CD4-positive, alpha-beta memory T cell (primary cell): ENCODE data around the gene ZNF106. TPM values are rescaled to one million over a fixed set of nuclear protein-coding genes. Genes with fewer than 3 reads are reported as not detected.
A peak's percentile ranks its signal among the peaks of the same experiment; 100 is the strongest.

Experiments used
- CTCF ChIA-PET: fragments of 350-600 bp; sonication (Branson Sonifier 250); formaldehyde crosslinking; loops from one replicate; lab custom pipeline; 2021; ENCODE audit warnings: inconsistent platforms; ENCODE audit not compliant: partially characterized antibody; lab: Charles Lee
- POLR2A ChIA-PET: fragments of 350-600 bp; sonication (Branson Sonifier 250); formaldehyde crosslinking; loops from one replicate; lab custom pipeline; 2021; ENCODE audit not compliant: partially characterized antibody; lab: Charles Lee
- DNase-seq, 5 donors: peaks; one replicate each; pipeline versions ENCODE4 v3.0.0 to v3.0.0-alpha.2; 2020 to 2022; ENCODE audit warnings: mixed read lengths in 1 of 5
- H3K27ac ChIP-seq: one replicate; pipeline ENCODE4 v1.7.0; 2013; ENCODE audit warnings: low read depth, low read length
- H3K27me3 ChIP-seq: 2 replicates; pipeline ENCODE4 v1.7.0; 2013; ENCODE audit warnings: mild to moderate bottlenecking, low read length, moderate library complexity; ENCODE audit not compliant: insufficient read depth
- H3K36me3 ChIP-seq: 2 replicates; pipeline ENCODE4 v1.7.0; 2013; ENCODE audit warnings: mild to moderate bottlenecking, low read length, moderate library complexity; ENCODE audit not compliant: insufficient read depth
- H3K4me1 ChIP-seq: 2 replicates; pipeline ENCODE4 v1.7.0; 2013; ENCODE audit warnings: mild to moderate bottlenecking, low read length, moderate library complexity; ENCODE audit not compliant: insufficient read depth
- H3K4me3 ChIP-seq, 2 donors: one replicate each; pipeline ENCODE4 v1.7.0; 2013; ENCODE audit warnings: low read length in 2 of 2, mild to moderate bottlenecking in 1 of 2
- H3K9me3 ChIP-seq, 2 donors: one replicate each; pipeline ENCODE4 v1.7.0; 2013; ENCODE audit warnings: low read length in 2 of 2, control low read depth in 1 of 2; ENCODE audit not compliant: control insufficient read depth in 1 of 2
- H3K27ac Mint-ChIP-seq, 7 donors: one replicate each; pipeline ENCODE4 v1.8.0; 2020 to 2021; ENCODE audit warnings: mixed read lengths in 7 of 7, mild to moderate bottlenecking in 6 of 7, inconsistent platforms in 3 of 7, moderate library complexity in 3 of 7
- H3K27me3 Mint-ChIP-seq, 2 donors: one replicate each; pipeline ENCODE4 v1.8.0; 2020 to 2021; ENCODE audit warnings: mixed read lengths in 2 of 2
- H3K36me3 Mint-ChIP-seq, 2 donors: one replicate each; pipeline ENCODE4 v1.8.0; 2020 to 2021; ENCODE audit warnings: mixed read lengths in 2 of 2, inconsistent platforms in 1 of 2, mild to moderate bottlenecking in 1 of 2
- H3K4me1 Mint-ChIP-seq, 4 donors: one replicate each; pipeline ENCODE4 v1.8.0; 2020 to 2021; ENCODE audit warnings: mixed read lengths in 4 of 4, mild to moderate bottlenecking in 1 of 4
- H3K4me3 Mint-ChIP-seq, 8 donors: one replicate each; pipeline ENCODE4 v1.8.0; 2020 to 2021; ENCODE audit warnings: mixed read lengths in 8 of 8, mild to moderate bottlenecking in 7 of 8, moderate library complexity in 6 of 8, inconsistent platforms in 3 of 8
- H3K9me3 Mint-ChIP-seq, 8 donors: one replicate each; pipeline ENCODE4 v1.8.0; 2020 to 2021; ENCODE audit warnings: mixed read lengths in 8 of 8, mild to moderate bottlenecking in 5 of 8, inconsistent platforms in 3 of 8, moderate library complexity in 1 of 8
- intact Hi-C: fragments of 100-400 bp; cut with micrococcal nuclease; formaldehyde crosslinking; loops from one replicate; pipeline ENCODE4 v1.15.1; 2023
- polyA plus RNA-seq, 2 donors: library from polyadenylated mRNA; unstranded; fragments of 300-500 nt; fragmentation: Illumina TruSeq; gene quantifications; one replicate each; pipeline ENCODE4 v1.2.3, GENCODE V29; 2021
- total RNA-seq, 2 experiments: library from RNA; stranded (reverse); gene quantifications; one replicate each; pipeline ENCODE4 v1.2.3, GENCODE V29; 2021

The ZNF106 gene
- total and polyA plus RNA-seq, 4 experiments from 2014 or later: 16.1 to 53.2 (median 44.3) TPM

DNA sequence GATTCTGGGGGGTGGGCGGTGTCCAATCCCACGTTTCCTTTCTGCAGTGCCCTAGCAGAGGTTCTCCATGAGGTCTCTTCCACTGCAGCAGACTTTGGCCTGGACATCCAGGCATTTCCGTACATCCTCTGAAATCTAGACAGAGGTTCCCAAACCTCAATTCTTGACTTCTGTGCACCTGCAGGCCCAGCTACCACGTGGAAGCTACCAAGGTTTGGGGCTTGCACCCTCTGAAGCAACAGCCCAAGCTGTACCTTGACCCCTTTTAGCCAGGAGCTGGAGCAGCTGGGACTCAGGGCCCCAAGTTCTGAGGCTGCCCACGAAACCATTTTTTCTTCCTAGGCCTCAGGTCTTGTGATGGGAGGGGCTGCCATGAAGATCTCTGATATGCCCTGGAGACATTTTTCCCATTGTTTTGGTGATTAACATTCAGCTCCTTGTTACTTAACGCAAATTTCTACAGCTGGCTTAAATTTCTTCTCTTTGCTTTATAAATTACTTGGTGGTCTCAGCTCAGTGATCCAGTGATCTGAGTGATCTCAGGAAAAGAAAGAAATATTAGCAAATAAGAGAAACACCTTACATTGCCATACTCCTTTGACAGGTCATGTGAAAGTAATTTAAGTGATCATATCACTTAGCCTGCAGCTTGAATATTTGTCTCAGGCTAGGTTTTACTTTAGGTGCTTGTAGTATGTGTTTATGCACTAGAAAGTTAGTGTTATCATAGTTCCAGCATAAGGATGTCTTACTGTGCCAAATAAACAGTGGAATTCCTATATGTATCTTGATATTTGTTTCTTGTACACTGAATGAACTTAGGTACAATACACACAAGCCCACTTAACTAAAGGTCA, 7.5 kb upstream of the ZNF106 start:
- DNase-seq: no peak
- peak overlapping the region in 3 of 8 donors; percentile 12 to 52 (median 25) for H3K4me3 Mint-ChIP-seq
- H3K4me3 ChIP-seq: no peak overlapping the region
- H3K36me3 Mint-ChIP-seq: peaks cover 0 to 12% of the 10 kb centered on the region in 2 donors
- no peaks in the 10 kb centered on the region for H3K36me3 ChIP-seq
- no peaks in the 10 kb centered on the region for H3K27me3 ChIP-seq
- POLR2A ChIA-PET: interaction anchor here (1.0 to 2.9 kb wide), 2 partner anchors 7 to 50 kb away, joined by 4 to 17 read pairs; partner anchors contain the start of genes HAUS2, LRRC57 and ZNF106
- CTCF ChIA-PET: no interaction called here
- H3K4me1 Mint-ChIP-seq: peaks cover 38 to 66% (median 51%) of the 10 kb centered on the region in 4 donors
- peaks cover 40% of the 10 kb centered on the region for H3K4me1 ChIP-seq
- no peaks in the 10 kb centered on the region for H3K27me3 Mint-ChIP-seq
- peak overlapping the region in 6 of 7 donors; percentile 7 to 73 (median 34) for H3K27ac Mint-ChIP-seq
- intact Hi-C loops: no loop called here
- H3K9me3 Mint-ChIP-seq: no peaks in the 10 kb centered on the region
- no peak overlapping the region for H3K27ac ChIP-seq
- H3K9me3 ChIP-seq: no peaks in the 10 kb centered on the region

DNA sequence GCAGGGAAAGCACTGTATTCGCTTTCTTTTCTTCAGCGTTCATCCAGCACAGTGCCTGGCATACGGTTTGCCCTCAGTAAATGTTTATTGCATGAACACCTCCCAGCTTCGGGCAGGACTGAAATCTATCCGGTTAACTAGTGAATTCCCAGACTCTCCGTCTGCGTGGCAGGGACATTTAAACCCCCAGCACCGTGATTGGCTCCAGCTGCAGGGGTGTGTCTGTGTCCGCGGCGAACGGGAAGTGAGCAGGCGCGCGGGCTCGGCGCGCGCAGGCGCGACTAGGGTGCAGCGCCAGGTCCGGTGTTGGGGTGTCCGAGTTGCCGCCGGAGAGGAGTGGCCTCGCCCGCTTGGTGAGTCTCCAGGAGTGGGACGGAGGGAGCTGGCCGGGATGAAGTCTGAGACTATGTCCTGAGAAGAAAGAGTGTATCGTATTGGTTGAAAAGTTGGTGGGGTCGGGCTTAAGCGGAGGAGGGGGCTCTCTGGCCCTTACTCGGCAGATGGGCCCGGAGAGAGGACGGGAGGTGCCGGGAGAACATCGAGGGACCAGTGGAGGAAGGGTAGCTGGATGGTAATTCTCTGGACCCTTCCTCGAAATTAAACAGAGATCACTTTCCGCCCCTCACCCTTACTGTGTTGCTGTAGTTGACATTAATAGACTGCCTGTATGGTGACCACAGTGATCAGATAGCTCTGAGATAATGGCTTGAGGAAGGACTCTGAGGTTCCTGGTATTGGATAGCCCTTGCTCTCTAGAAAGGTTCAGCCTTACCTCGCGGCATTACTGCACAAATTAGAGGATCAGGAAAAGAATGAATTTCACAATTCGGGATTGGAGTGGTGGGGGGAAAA, 4.6 kb upstream of the ZNF106 start, which contains the start of gene SNAP23:
Gene SNAP23 (plus strand): TSS at position 274 of the 852 bp plus-strand sequence. CDS start 16,213 bp downstream, outside the sequence.
- peaks cover 0 to 20% of the 10 kb centered on the region in 2 donors for H3K36me3 Mint-ChIP-seq
- H3K27ac ChIP-seq: peak within 1 kb of the TSS; percentile 72
- H3K4me1 ChIP-seq: peaks cover 44% of the 10 kb centered on the region
- POLR2A ChIA-PET: interaction anchor here (1.0 to 2.6 kb wide), 10 partner anchors 8 to 287 kb away, joined by 3 to 22 read pairs (median 4); partner anchors contain the start of genes GANC, HAUS2, LRRC57 and STARD9
- H3K4me3 Mint-ChIP-seq: peak within 1 kb of the TSS; percentile 93 to 99 (median 96)
- H3K4me1 Mint-ChIP-seq: peaks cover 36 to 76% (median 60%) of the 10 kb centered on the region in 4 donors
- peaks cover 0 to 5% (median 0%) of the 10 kb centered on the region in 8 donors for H3K9me3 Mint-ChIP-seq
- intact Hi-C loops: loop anchor here (1.0 kb wide), 1 partner anchor 80 kb away; the partner anchor contains the start of gene STARD9
- peak; percentile 79 to 89 (median 80) for DNase-seq
- no peaks in the 10 kb centered on the region for H3K27me3 ChIP-seq
- no peaks in the 10 kb centered on the region for H3K27me3 Mint-ChIP-seq
- CTCF ChIA-PET: interaction anchor here (0.7 to 1.9 kb wide), 5 partner anchors 11 to 54 kb away, joined by 3 to 7 read pairs (median 4); partner anchors contain the start of genes HAUS2 and LRRC57
- H3K9me3 ChIP-seq: no peaks in the 10 kb centered on the region
- H3K36me3 ChIP-seq: no peaks in the 10 kb centered on the region
- peak within 1 kb of the TSS; percentile 77 to 88 for H3K4me3 ChIP-seq
- H3K27ac Mint-ChIP-seq: peak within 1 kb of the TSS; percentile 89 to 99 (median 96)

DNA sequence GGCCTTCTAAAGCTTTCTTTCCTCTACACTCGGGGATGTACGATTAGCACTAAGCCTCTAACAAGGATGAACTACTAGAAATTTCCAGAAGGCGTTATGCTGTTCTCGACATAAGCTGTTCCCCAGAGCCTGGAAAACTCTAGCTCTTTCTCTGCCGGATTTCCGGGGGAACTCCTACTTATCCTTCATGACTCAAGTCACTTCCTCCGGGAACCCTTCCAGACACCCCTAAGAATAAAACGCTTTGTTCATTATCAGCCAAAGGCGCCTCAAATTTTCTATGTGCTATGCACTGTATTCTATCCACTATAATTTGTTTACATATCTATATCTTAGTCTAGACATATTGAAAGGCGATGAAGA, 4.0 kb upstream of the ZNF106 start:
- ChIA-PET POLR2A (interaction anchor here (1.0 to 2.6 kb wide), 9 partner anchors 8 to 286 kb away, joined by 3 to 22 read pairs (median 5); partner anchors contain the start of genes GANC, HAUS2, LRRC57 and STARD9), CTCF (interaction anchor here (0.7 to 1.9 kb wide), 5 partner anchors 11 to 54 kb away, joined by 3 to 7 read pairs (median 4); partner anchors contain the start of genes HAUS2 and LRRC57)
- peak overlapping the region; percentile 93 to 99 (median 96) for H3K4me3 Mint-ChIP-seq
- H3K9me3 Mint-ChIP-seq: peaks cover 0 to 5% (median 0%) of the 10 kb centered on the region in 8 donors
- intact Hi-C loops: loop anchor here (1.0 to 5.0 kb wide), 2 partner anchors 80 to 223 kb away; partner anchors contain the start of genes GANC, STARD9 and TMEM87A
- Histone ChIP-seq H3K27ac (peak overlapping the region; percentile 72), H3K4me3 (peak overlapping the region; percentile 77 to 88), H3K4me1 (peaks cover 44% of the 10 kb centered on the region), H3K27me3 (no peaks in the 10 kb centered on the region), H3K36me3 (no peaks in the 10 kb centered on the region), H3K9me3 (no peaks in the 10 kb centered on the region)
- H3K27ac Mint-ChIP-seq: peak overlapping the region; percentile 89 to 99 (median 96)
- H3K27me3 Mint-ChIP-seq: no peaks in the 10 kb centered on the region
- peaks cover 38 to 79% (median 59%) of the 10 kb centered on the region in 4 donors for H3K4me1 Mint-ChIP-seq
- peaks cover 0 to 23% of the 10 kb centered on the region in 2 donors for H3K36me3 Mint-ChIP-seq
- no peak for DNase-seq

DNA sequence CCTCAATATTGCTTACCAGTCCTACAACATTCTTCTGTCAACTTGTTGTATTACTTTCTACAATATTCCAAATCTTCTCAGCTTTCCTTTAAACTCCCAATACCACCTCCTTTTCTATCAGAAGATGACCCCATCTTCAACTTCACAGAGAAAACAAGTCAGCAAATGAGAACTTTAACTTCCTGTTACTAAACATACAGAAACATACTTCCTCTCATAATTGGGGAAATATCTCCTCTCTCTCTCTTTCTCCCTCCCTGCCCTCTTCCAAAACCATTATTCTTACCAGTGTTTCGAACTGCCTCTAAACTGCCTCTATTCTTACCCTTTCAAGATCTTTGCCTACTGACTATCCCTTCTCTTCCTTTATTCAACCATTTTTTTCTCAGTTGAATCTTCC, 2.7 kb upstream of the ZNF106 start:
- no peak overlapping the region for H3K27ac ChIP-seq
- ChIA-PET CTCF (no interaction called here), POLR2A (interaction anchor here (0.6 to 1.1 kb wide), 2 partner anchors 10 to 103 kb away, joined by 4 read pairs; no protein-coding TSS in a partner anchor)
- H3K9me3 ChIP-seq: no peaks in the 10 kb centered on the region
- H3K36me3 Mint-ChIP-seq: peaks cover 0 to 23% of the 10 kb centered on the region in 2 donors
- intact Hi-C loops: loop anchor here (5.0 kb wide), 1 partner anchor 221 kb away; the partner anchor contains the start of genes GANC and TMEM87A
- peaks cover 52% of the 10 kb centered on the region for H3K4me1 ChIP-seq
- H3K27me3 ChIP-seq: no peaks in the 10 kb centered on the region
- H3K36me3 ChIP-seq: no peaks in the 10 kb centered on the region
- peaks cover 0 to 5% (median 0%) of the 10 kb centered on the region in 8 donors for H3K9me3 Mint-ChIP-seq
- H3K27ac Mint-ChIP-seq: peak overlapping the region in 6 of 7 donors; percentile 44 to 89 (median 76)
- no peaks in the 10 kb centered on the region for H3K27me3 Mint-ChIP-seq
- DNase-seq: no peak
- peak overlapping the region; percentile 42 to 78 (median 72) for H3K4me3 Mint-ChIP-seq
- no peak overlapping the region for H3K4me3 ChIP-seq
- peaks cover 39 to 76% (median 59%) of the 10 kb centered on the region in 4 donors for H3K4me1 Mint-ChIP-seq

DNA sequence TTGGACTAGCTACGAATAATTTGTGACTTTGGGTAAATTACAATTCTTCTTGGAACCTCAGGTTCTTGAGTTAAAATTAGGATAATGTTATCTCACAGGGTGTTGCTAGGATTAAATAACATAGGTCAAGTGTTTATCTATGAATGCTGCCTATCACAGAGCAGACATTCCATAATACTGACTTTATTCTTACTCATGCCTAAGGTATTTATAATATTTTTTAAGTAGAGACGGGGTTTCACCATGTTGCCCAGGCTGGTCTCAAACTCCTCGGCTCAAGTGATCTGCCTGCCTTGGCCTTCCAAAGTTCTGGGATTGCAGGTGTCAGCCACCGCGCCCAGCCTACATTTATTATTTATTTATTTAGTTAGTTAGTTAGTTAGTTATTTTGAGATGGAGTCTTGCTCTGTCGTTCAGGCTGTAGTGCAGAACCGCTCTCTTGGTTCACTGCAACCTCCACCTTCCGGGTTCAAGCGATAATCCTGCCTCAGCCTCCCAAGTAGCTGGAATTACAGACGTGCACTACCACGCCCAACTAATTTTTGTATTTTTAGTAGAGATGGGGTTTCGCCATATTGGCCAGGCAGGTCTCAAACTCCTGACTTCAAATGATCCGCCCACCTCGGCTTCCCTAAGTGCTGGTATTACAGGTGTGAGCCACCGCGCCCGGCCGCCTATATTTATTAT, 741 bp upstream of the ZNF106 start:
- no peaks in the 10 kb centered on the region for H3K36me3 ChIP-seq
- Mint-ChIP-seq H3K4me1 (peaks cover 43 to 70% (median 59%) of the 10 kb centered on the region in 4 donors), H3K9me3 (peaks cover 0 to 5% (median 0%) of the 10 kb centered on the region in 8 donors), H3K4me3 (peak overlapping the region; percentile 92 to 100 (median 98)), H3K27ac (peak overlapping the region; percentile 97 to 100 (median 99)), H3K36me3 (peaks cover 4 to 24% of the 10 kb centered on the region in 2 donors), H3K27me3 (no peaks in the 10 kb centered on the region)
- POLR2A ChIA-PET: interaction anchor here (0.7 to 2.9 kb wide), 22 partner anchors 8 to 1260 kb away, joined by 3 to 42 read pairs (median 5); partner anchors contain the start of genes CHP1, EHD4, GANC and HAUS2
- CTCF ChIA-PET: interaction anchor here (1.0 kb wide), 1 partner anchor 22 kb away, joined by 4 read pairs; no protein-coding TSS in a partner anchor
- H3K27me3 ChIP-seq: no peaks in the 10 kb centered on the region
- peaks cover 56% of the 10 kb centered on the region for H3K4me1 ChIP-seq
- peak overlapping the region; percentile 89 for H3K27ac ChIP-seq
- DNase-seq: no peak
- intact Hi-C loops: loop anchor here (2.0 to 5.0 kb wide), 4 partner anchors 21 to 429 kb away; partner anchors contain the start of genes GANC, HAUS2, LRRC57 and TMEM87A
- H3K9me3 ChIP-seq: no peaks in the 10 kb centered on the region
- peak overlapping the region; percentile 75 to 83 for H3K4me3 ChIP-seq
